Activated CD4-positive, CD25-positive, alpha-beta regulatory T cell (primary cell): Measurements from ENCODE around the gene MCEE.
"Not testable (repeated sequence)": the region's sequence is repeated elsewhere in the genome, so short reads cannot be mapped to it uniquely, and the experiment has no call there.

Experiments
- DNase-seq, 4 experiments: peaks; one replicate each; lab custom pipeline; 2025; lab: John Stamatoyannopoulos, UW

MCEE gene

DNA sequence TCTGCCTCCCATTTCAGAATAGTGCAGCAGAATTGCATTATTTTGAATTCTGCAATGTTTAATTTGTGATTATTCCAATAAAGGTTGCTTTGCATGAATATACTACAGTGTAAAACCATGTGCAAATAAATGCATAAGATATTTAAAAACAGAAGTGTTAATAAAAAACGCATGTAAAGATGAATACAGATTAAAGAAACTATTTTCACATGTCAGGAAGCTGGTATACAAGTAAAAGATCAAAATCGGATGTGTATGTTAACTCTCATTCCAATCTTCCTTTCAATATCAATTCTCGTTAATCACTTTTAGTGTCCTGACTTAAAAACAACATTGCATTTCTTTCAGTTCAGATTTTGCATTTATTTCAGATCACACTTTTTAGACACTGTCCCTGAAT is 3.1 kb downstream of the MCEE start:
- DNase-seq: no peak

DNA sequence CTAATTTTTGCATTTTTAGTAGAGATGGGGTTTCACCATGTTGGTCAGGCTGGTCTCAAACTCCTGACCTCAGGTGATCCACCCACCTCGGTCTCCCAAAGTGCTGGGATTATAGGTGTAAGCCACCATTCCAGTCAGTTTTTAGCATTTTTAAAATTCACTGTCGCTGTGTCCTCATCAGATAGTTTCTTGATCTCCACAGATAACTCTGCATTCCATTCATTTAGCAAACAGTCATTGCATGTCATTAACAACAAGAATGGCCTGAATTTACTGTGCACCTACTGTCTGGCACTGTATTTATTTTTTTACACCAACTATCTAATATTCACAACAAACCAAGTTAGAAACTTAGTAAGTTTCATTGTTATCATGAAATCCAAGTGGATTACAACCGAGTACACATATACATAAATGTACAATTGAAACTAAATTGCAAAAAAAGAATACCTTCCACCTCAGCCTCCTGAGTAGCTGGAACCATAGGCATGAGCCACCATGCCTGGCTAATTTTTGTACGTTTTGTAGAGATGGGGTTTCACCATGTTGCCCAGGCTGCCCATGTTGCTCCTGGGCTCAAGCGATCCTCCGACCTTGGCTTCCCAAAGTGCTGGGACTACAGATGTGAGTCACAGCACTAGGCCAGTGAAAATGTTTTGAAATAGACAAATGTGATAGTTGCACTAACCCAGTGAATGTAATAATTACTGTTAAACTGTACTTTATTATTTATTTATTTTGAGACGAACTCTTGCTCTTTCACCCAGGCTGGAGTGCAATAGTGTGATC is 4.3 kb downstream of the MCEE start:
- DNase-seq: no peak

DNA sequence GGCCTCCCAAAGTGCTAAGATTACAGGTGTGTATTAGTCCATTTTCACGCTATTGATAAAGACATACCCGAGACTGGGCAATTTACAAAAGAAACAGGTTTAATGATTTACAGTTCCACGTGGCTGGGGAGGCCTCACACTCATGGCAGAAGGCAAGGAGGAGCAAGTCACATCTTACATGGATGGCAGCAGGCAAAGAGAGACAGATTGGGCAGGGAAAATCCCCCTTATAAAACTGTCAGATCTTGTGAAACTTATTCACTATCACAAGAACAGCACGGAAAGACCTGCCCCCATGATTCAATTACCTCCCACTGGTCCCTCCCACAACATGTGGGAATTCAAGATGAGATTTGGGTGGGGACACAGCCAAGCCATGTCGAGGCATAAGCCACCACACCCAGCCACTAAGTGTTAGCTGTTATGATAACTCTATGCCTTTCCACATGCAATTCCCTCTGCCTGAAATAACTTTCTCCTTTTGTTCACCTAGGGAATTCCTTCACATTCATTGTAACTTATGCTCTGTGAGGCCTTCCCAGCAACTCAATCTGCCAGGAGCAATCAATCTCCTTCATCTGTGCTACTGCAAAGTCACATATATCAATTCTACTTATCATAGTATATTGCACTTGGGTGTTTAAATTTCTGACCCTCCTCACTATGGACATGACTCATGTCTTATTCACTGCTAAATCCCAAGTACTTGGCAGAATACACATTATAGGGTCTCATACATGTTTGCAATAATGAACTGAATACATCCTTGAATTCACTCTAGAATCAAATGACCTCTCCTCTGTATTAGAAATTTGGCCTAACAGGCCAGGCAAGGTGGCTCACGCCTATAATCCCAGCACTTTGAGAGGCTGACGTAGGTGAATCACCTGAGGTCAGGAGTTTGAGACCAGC is 7.4 kb downstream of the MCEE start:
- DNase-seq: no peak

DNA sequence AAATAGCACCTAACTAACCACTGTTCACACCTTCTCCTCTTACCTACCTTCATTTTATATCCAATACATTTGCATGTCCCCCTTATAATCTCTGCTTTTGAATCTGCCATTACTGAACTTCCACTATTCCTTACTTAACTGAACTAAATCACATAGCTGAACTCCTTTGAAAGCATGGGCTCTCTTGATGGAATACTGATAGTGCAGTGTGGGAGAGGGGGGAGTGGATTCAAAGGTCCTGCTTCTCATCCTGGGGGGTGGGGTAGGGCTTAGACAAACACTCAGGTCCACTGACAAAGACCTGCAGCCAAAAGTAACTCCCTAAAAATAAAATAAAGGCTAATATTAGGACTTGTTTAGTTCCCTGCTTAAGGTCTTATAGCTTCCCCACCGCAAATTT is 8.6 kb downstream of the MCEE start:
- no peak for DNase-seq

DNA sequence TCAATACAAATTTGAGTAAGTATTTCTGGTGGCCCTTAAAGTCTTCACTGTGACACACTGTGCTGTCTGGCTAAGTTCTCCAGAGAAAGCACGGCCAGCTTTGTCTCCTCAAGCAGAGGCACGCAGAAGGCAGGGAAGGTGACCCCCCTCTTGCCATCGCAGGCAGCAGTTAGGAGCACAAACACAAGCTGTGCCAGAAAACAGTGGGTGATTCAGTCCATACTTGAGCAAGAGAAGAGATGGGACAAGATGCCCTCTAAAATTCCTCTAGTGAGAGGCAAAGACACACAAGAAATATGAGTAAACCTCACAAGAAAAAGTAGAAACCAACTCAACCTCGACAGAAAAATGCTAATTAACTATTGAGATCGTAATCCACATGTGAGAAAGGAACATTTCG is 9.8 kb downstream of the MCEE start:
- no peak for DNase-seq

DNA sequence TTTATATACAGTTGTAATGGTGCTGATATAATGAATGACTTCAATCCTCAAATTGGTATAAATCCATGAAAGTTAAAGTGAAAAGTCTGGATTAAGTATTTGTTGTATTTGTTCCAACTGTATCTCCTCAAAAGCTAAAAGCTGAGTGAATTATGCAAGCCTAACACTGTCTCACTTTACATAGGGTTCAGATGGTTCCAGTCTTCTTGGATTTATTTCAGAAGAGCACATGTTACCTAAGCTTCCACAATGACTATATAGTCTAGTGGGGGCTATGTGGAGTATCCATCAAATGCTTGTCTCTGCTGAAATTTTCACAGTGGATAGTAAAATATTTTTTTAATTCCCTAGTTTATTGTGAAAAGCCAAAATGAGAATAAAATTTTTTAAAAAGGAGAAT is 13.0 kb downstream of the MCEE start:
- no peak for DNase-seq

DNA sequence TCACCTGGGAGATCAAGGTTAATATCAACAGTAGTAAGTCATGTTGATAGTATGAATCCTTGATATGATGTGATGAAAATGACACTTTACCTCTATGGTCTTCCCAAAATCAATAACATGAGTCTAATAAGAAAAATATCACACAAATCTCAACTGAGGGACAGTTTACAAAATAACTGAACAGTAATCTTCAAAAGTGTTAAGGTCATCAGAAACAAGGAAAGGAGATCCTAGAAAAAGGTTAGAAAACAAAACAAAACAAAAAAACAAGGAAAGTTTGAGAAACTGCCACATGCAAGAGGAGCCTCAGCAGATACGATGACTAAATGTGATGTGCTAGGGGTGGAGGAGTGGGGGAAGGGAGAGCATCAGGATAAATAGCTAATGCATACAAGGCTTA is 16.2 kb downstream of the MCEE start:
- DNase-seq: no peak

DNA sequence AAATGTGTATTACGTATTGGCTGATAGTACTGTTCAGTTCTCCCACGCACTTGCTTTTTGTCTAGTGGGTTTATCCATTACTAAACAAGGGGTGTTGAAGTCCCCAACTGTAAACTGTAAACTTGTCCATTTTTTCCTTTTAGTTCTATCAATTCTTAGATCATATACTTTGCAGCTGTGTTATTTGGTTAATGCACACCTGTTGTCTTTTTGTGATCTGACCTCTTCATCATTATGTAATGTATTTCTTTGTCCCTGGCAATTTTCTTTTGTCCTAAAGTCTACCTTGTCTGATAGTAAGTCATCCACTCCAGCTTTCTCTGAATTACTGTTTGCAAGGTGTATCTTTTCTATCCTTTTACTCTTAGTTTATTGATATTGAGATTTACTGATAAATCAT is 21.9 kb downstream of the MCEE start:
- DNase-seq: no peak

DNA sequence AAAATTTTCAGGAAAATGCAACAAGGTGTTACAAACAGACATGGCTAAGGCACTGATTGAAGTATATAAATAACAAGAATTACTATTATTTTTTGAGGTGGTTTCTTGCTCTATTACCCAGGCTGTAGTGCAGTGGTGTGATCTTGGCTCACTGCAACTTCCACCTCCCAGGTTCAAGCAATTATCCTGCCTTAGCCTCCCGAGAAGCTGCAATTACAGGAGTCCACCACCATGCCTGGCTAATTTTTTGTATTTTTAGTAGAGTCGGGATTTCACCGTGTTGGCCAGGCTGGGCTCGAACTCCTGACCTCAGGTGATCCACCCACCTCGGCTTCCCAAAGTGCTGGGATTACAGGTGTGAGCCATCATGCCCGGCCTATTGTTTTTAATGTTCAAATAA is 23.6 kb downstream of the MCEE start:
- DNase-seq: not testable (repeated sequence)

DNA sequence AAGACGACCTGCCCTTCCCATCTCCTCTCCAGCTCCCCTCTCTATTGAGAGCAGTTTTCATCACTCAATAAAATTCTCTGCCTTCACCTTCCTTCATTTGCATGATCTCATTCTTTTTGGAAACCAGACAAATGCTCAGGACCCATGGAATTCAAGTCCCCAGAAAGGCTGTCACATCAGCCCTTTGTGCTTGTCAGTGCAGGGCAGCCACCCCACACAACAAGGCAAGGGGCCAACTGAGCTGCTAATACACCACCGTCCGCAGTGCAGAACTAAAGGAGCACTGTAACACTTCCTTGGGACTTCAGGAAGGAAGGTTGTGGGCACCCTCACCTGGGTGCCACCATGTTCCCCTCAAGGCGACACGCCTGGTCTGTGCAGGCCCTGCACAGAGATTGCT is 26.2 kb downstream of the MCEE start:
- DNase-seq: no peak

DNA sequence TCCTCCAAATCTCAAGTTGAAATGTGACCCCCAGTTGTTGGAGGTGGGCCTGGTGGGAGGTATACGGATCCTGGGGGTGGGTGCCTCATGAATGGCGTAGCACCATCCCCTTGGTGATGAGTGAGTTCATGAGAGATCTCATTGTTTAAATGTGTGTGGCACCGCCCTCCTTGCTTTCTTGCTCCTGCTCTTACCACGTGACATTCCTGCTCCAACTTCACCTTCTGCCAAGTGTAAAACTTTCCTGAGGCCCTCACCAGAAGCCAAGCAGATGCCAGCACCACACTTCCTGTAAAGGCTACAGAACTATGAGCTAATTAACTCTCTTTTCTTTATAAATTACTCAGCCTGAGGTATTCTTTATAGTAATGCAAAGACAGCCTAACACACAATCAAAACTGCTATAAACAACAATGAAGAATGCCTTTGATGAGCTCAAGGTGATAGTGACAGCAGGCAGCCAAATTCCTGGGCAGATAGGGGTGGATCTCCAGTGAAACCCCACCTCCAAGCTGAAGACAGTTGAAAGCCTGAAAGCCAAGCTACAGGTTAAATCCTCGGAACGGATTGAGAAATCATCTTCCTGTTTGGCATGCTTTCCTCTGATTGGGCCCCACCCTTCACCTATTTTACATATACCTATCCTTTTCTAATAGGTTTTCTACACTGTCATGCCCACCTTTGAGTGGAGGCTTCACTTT is 26.9 kb downstream of the MCEE start:
- DNase-seq: no peak

DNA sequence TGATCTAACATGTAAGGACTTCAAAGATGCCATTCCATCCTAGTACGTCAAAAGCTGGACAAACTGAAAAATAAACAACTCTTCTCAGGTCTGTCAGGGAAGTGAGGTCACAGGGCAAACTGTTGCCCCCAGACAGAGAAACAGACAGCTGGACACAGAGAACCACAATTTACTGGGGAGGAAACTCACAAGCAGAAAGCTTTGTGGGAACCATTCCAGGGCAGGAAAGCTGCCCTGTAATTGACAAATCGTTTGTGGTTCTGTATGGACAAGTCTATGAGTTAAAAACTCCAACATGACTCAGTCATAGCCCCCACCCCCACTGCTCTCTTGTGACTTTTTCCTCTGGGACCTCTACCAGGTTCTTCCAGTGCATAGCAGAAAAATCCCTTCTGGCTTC is 28.4 kb downstream of the MCEE start:
- DNase-seq: no peak

DNA sequence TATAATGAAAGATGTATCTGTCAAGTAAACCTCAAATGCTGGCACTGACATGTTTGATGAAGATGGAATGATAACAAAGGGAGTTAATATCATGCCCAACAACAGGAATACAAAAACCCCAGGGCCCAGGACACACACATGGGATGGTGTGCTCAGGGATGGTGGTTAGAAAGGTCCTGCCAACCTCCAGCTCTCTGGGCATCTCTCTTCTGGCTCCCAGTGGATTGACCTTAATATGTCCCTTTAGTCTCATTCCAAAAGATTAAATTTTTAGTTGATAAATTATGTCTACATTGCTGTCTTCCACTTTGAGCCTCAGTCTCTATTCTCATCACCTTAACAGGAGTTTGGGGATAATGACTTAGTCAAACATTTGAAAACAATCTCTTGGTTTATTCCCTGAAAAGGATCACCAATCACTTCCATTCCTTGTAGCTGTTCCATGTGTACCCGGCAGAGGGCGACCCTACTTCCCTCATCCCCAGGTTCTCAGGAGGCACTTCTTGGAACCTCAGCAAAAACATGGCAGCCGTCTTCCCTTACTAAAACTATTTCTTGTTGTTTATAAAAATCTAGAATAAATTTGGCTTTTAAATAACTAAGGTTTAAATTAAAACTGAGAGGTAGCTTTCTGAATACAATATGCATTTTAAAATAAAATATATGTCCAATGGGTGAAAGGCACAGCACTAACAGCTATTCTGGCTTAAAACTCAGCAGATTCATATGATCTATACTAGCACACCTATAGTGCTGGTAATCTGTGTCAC is 29.6 kb downstream of the MCEE start:
- no peak for DNase-seq

DNA sequence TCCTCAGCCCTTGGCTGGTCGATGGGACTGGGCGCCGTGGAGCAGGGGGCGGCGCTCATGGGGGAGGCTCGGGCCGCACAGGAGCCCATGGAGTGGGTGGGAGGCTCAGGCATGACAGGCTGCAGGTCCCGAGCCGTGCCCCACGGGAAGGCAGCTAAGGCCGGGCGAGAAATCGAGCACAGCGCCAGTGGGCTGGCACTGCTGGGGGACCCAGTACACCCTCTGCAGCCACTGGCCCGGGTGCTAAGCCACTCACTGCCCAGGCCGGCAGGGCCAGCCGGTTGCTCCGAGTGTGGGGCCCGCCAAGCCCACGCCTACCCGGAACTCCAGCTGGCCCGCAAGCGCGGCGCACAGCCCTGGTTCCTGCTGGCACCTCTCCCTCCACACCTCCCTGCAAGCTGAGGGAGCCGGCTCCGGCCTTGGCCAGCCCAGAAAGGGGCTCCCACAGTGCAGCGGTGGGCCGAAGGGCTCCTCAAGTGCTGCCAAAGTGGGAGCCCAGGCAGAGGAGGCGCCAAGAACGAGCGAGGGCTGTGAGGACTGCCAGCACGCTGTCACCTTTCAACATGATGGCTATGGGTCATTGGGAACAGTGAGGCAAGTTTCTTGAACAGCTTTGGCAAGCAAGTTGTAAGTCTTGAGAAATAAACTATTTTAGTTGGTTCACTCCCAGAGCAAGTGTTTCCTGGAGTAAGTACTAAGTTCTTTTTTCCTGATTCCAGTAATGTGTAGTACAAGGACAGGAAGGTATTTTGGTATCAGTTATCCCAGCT is 37.4 kb downstream of the MCEE start:
- not testable (repeated sequence) for DNase-seq

DNA sequence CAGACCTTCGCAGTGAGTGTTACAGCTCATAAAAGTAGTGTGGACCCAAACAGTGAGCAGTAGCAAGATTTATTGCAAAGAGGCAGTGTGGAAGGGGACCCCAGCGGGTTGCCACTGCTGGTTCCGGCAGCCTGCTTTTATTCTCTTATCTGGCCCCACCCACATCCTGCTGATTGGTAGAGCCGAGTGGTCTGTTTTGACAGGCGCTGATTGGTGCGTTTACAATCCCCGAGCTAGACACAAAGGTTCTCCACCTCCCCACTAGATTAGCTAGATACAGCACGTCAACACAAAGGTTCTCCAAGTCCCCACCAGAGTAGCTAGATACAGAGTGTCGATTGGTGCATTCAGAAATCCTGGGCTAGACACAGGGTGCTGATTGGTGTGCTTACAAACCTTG is 38.2 kb downstream of the MCEE start:
- not testable (repeated sequence) for DNase-seq

DNA sequence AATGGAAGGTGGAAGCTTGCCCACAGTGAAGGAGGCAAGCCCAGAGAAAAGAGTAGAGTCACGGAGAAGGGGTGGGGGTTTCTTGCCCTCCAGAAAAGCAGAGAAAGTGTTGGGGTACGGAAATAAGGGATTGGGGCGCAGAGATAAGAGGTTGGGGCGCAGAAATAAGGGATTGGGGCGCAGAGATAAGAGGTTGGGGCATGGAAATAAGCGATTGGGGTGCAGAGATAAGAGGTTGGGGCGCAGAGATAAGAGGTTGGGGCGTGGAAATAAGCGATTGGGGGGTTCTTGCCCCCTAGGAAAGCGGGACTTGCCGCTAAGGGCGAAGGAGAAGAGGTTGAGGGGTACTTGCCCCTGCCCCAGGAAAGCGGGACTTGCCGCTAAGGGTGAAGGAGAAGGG is 40.6 kb downstream of the MCEE start:
- DNase-seq: not testable (repeated sequence)

DNA sequence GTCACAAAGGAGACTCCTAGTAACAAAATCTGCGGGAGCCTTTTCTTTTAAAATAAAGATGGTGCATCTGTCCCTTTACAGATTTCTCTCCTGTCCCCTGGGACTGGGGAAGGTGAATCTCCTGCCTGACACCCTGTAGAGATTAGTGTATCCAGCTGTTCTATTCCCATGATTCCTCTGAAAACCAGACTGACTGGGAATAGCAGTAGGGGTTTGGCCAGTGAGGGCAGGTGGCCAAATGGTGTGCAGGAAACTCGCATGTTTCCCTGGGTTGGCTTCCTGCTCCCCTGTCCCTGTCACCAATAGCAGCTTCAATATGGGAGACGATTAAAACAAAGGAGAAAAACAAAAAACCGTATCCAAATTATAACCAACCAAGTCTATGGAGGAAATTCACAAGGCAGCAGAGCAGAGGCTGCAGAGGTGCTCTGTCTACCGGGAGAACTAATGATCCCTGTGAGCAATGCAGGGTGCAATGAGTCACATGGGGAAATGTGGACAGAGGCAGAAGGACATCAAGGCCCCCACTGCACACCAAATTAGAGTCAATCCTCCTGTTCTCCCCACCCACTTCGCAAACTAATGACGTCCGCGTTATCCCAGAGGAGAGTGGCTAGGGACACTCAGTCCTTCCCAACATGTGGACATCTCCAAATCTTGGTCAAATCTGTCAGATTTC is 44.6 kb downstream of the MCEE start:
- DNase-seq: not testable (repeated sequence)

DNA sequence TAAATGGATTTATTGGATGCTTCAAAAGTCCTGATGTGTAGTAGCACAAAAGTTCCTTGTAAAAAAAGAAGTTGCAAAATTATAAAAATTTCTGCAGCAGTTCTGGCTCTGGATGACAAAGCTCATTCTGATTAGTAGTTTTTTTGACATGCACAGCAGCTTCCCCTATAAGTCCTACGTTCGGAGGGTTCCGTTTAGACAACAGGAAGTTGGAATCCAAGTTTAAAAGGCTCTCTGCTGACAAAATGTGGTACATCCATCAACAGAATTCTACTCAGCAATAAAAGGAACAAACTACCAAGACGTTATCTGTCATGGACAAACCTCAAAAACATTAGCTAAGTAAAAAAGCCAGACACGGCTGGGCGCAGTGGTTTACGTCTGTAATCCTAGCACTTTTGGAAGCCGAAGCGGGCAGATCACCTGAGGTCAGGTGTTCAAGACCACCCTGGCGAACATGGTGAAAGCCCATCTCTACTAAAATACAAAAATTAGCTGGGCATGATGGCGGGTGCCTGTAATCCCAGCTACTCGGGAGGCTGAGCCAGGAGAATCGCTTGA is 46.2 kb downstream of the MCEE start:
- DNase-seq: not testable (repeated sequence)

DNA sequence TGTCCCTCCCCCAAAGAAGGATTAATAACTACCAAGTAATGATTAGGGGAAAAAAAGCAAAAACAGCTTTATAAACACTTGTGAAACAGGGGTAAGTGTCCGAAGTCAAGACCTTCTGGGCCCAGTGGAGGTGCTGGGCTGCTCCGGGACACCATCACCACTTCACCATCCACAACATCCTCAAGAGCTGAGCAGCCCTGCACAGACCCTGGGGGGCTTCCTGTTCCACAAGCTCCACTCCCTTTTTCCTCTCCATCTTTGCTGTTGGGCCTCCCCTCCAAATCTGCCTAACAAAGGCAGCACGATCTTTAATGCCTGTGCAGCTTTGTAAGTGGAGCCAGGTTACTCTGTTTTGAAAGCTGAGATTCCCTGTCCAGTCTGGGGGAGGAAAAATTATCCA is 46.7 kb downstream of the MCEE start:
- DNase-seq: not testable (repeated sequence)
